Measurements from ENCODE around the gene SLC35A5.

The SLC35A5 gene

GRCh38 chr3:112627919-112628466 is 66.1 kb downstream of the SLC35A5 start:
- no peak for DNase-seq

GRCh38 chr3:112629425-112629824 is 67.6 kb downstream of the SLC35A5 start:
- no peak for DNase-seq

GRCh38 chr3:112631257-112631656 is 69.4 kb downstream of the SLC35A5 start:
- no peak for DNase-seq

- DNase-seq: no peak
These were observed 70.8 kb downstream of the SLC35A5 start for GRCh38 chr3:112632596-112632995.

- no peak for DNase-seq
These were observed 71.3 kb downstream of the SLC35A5 start for GRCh38 chr3:112633191-112633590.

GRCh38 chr3:112633757-112634156 is 71.9 kb downstream of the SLC35A5 start:
- DNase-seq: no peak

GRCh38 chr3:112634786-112635541 is 73.1 kb downstream of the SLC35A5 start:
- DNase-seq: no peak

All from activated effector memory CD4-positive, alpha-beta T cell treated with Interleukin-2 at 50 U/mL for 16 hours (primary cell).